WERI-Rb-1 (cell line): ENCODE measurements around the gene ALDH3A1.

Experiments
- DNase-seq: peaks from one replicate; pipeline ENCODE4 v3.0.0-alpha.2; 2020
- H3K27ac ChIP-seq: fragments of 250-450 bp; sonication (Bioruptor Pico); 2 replicates; pipeline ENCODE4 v1.5.1; 2020; ENCODE audit warnings: mild to moderate bottlenecking, moderate library complexity
- H3K27me3 ChIP-seq: fragments of 250-450 bp; sonication (Bioruptor Pico); 2 replicates; pipeline ENCODE4 v1.5.1; 2021; ENCODE audit warnings: mild to moderate bottlenecking, low read depth, moderate library complexity; ENCODE audit not compliant: insufficient read depth, severe bottlenecking
- H3K36me3 ChIP-seq: fragments of 250-450 bp; sonication (Bioruptor Pico); 2 replicates; pipeline ENCODE4 v1.5.1; 2020; ENCODE audit warnings: mild to moderate bottlenecking, moderate library complexity
- H3K4me3 ChIP-seq: 2 replicates; pipeline ENCODE4 v1.5.1; 2011; ENCODE audit warnings: low read depth, mild to moderate bottlenecking, control low read depth, low read length
- H3K9me3 ChIP-seq: fragments of 250-450 bp; sonication (Bioruptor Pico); 2 replicates; pipeline ENCODE4 v1.5.1; 2021; ENCODE audit warnings: mild to moderate bottlenecking, moderate library complexity; ENCODE audit not compliant: severe bottlenecking
- CTCF ChIP-seq: IDR thresholded peaks from 2 replicates; pipeline ENCODE4 v1.5.1; 2011; ENCODE audit warnings: low read depth, mild to moderate bottlenecking, control low read depth, inconsistent platforms, low read length

Gene ALDH3A1

GRCh38 chr17:19744922-19745757, 3.0 kb downstream of the ALDH3A1 start:
- Histone ChIP-seq H3K27ac (no peak overlapping the region), H3K4me3 (no peak overlapping the region)
- peak; percentile 56 for TF ChIP-seq CTCF

GRCh38 chr17:19744492-19744891, 3.6 kb downstream of the ALDH3A1 start:
- Histone ChIP-seq H3K36me3 (no peaks in the 10 kb centered on the region), H3K9me3 (no peaks in the 10 kb centered on the region), H3K27me3 (no peaks in the 10 kb centered on the region), H3K27ac (no peak overlapping the region), H3K4me3 (no peak overlapping the region)
- no peak for DNase-seq
- TF ChIP-seq CTCF, result no peak

More at GRCh38 chr17:19744922-19745757, 3.0 kb downstream of the ALDH3A1 start:
- no peaks in the 10 kb centered on the region for H3K36me3 ChIP-seq
- DNase-seq, result peak; percentile 54
- H3K9me3 ChIP-seq, result no peaks in the 10 kb centered on the region
- no peaks in the 10 kb centered on the region for H3K27me3 ChIP-seq

- no peak overlapping the region for H3K27ac ChIP-seq
- H3K27me3 ChIP-seq, result no peaks in the 10 kb centered on the region
- DNase-seq, result no peak
- no peaks in the 10 kb centered on the region for H3K9me3 ChIP-seq
- no peak for TF ChIP-seq CTCF
- H3K4me3 ChIP-seq, result no peak overlapping the region
- no peaks in the 10 kb centered on the region for H3K36me3 ChIP-seq
These were observed 4.7 kb downstream of the ALDH3A1 start for GRCh38 chr17:19743101-19744100.

- Histone ChIP-seq H3K4me3 (no peak overlapping the region), H3K36me3 (no peaks in the 10 kb centered on the region), H3K27ac (no peak overlapping the region), H3K9me3 (no peaks in the 10 kb centered on the region), H3K27me3 (no peaks in the 10 kb centered on the region)
- no peak for DNase-seq
- TF ChIP-seq CTCF, result no peak
These were observed 5.6 kb downstream of the ALDH3A1 start for GRCh38 chr17:19742495-19742894.

- Histone ChIP-seq H3K4me3 (no peak overlapping the region), H3K27me3 (no peaks in the 10 kb centered on the region), H3K27ac (no peak overlapping the region), H3K9me3 (no peaks in the 10 kb centered on the region), H3K36me3 (no peaks in the 10 kb centered on the region)
- no peak for TF ChIP-seq CTCF
- no peak for DNase-seq
These were observed 6.2 kb downstream of the ALDH3A1 start for GRCh38 chr17:19741832-19742457.
